ENCODE data around the gene MEI1. TPM values are rescaled to one million over a fixed set of nuclear protein-coding genes. Genes with fewer than 3 reads are reported as not detected.
A peak's percentile ranks its signal among the peaks of the same experiment; 100 is the strongest.

MEI1 gene
- total RNA-seq, 3 donors from 2014 or later = 1.3 to 12.1 (median 4.3) TPM

GRCh38 chr22:41844036-41844435, 144.7 kb downstream of the MEI1 start:
- H3K27ac ChIP-seq = peak overlapping the region; percentile 1 to 61

GRCh38 chr22:41844513-41844912, 145.2 kb downstream of the MEI1 start:
- no peaks in the 10 kb centered on the region for H3K9me3 ChIP-seq
- intact Hi-C loops (cut with DNase I; ENCODE audit: low total_unique reads) = no loop called here
- H3K27ac ChIP-seq = peak overlapping the region; percentile 61 to 74
- H3K4me1 ChIP-seq = peaks cover 0 to 3% of the 10 kb centered on the region in 2 donors
- peak in 1 of 2 donors; percentile 70 for DNase-seq (ENCODE audit: low spot score in 2 of 2)
- H3K4me3 ChIP-seq = no peak overlapping the region
- H3K27me3 ChIP-seq = no peaks in the 10 kb centered on the region
- TF ChIP-seq, protein P1, sequence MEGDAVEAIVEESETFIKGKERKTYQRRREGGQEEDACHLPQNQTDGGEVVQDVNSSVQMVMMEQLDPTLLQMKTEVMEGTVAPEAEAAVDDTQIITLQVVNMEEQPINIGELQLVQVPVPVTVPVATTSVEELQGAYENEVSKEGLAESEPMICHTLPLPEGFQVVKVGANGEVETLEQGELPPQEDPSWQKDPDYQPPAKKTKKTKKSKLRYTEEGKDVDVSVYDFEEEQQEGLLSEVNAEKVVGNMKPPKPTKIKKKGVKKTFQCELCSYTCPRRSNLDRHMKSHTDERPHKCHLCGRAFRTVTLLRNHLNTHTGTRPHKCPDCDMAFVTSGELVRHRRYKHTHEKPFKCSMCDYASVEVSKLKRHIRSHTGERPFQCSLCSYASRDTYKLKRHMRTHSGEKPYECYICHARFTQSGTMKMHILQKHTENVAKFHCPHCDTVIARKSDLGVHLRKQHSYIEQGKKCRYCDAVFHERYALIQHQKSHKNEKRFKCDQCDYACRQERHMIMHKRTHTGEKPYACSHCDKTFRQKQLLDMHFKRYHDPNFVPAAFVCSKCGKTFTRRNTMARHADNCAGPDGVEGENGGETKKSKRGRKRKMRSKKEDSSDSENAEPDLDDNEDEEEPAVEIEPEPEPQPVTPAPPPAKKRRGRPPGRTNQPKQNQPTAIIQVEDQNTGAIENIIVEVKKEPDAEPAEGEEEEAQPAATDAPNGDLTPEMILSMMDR (IDR thresholded peaks at IDR 0.05) = no peak
- peak in 1 of 3 donors; percentile 47 for TF ChIP-seq POLR2AphosphoS5 (IDR thresholded peaks at IDR 0.05)
- no peaks in the 10 kb centered on the region for H3K36me3 ChIP-seq

More at GRCh38 chr22:41844036-41844435, 144.7 kb downstream of the MEI1 start:
- DNase-seq (ENCODE audit: low spot score in 2 of 2) = no peak
- TF ChIP-seq, protein P1 (IDR thresholded peaks at IDR 0.05) = no peak
- TF ChIP-seq POLR2AphosphoS5 (IDR thresholded peaks at IDR 0.05) (no peak), POLR2A (IDR thresholded peaks at IDR 0.05) (no peak)
- Histone ChIP-seq H3K27me3 (no peaks in the 10 kb centered on the region), H3K36me3 (no peaks in the 10 kb centered on the region), H3K4me3 (no peak overlapping the region), H3K4me1 (peaks cover 0 to 3% of the 10 kb centered on the region in 2 donors), H3K9me3 (no peaks in the 10 kb centered on the region)
- intact Hi-C loops (cut with DNase I; ENCODE audit: low total_unique reads) = no loop called here

GRCh38 chr22:41845380-41846267, 146.3 kb downstream of the MEI1 start:
- H3K27me3 ChIP-seq = no peaks in the 10 kb centered on the region
- no peaks in the 10 kb centered on the region for H3K36me3 ChIP-seq
- no peak overlapping the region for H3K4me3 ChIP-seq
- peak overlapping the region; percentile 61 to 74 for H3K27ac ChIP-seq
- TF ChIP-seq, protein P1 (IDR thresholded peaks at IDR 0.05) = no peak
- no peak for TF ChIP-seq POLR2A (IDR thresholded peaks at IDR 0.05)
- no peak for DNase-seq (ENCODE audit: low spot score in 2 of 2)
- H3K9me3 ChIP-seq = no peaks in the 10 kb centered on the region
- intact Hi-C loops (cut with DNase I; ENCODE audit: low total_unique reads) = no loop called here
- peaks cover 0 to 3% of the 10 kb centered on the region in 2 donors for H3K4me1 ChIP-seq

DNA sequence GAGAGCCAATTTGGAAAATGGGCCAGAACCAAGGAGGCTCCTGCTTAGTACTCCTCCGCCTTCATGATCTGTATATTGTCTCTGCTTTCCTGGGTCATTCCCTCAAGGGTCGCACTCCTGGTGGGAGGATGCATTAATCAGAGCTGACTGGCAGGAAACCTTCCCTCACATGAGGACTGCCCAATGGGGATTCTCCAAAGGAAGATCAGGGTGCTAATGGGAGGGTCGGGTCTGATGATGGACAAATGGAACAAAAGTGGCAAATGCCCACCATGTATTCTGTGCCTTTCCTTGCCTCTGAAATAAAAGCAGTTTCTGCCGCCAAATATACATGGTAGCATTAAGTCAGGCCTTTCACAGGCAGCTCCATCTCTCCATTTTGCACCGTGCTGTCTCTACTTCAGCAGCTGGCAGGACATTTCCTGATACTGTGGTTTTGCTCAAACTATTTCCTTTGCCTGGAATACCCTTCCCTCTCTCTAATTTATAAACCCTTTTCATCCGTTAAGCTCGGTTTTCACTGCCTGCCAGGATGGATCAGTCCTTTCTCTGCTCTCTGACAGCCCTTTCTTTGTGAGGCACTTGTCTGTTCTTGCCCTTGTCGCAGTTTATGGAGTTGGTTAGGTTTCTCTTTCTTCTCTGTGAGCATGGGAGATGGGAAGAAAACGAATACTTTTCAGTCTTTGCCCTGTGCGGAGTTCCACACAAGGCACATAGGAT, 147.1 kb downstream of the MEI1 start:
- no peak overlapping the region for H3K4me3 ChIP-seq
- peak overlapping the region; percentile 24 to 61 for H3K27ac ChIP-seq
- H3K27me3 ChIP-seq = no peaks in the 10 kb centered on the region
- peaks cover 0 to 3% of the 10 kb centered on the region in 2 donors for H3K4me1 ChIP-seq
- TF ChIP-seq, protein P1 (IDR thresholded peaks at IDR 0.05) = no peak
- TF ChIP-seq POLR2A (IDR thresholded peaks at IDR 0.05) = no peak
- no peak for TF ChIP-seq POLR2AphosphoS5 (IDR thresholded peaks at IDR 0.05)
- intact Hi-C loops (cut with DNase I; ENCODE audit: low total_unique reads) = no loop called here
- no peak for DNase-seq (ENCODE audit: low spot score in 2 of 2)
- H3K9me3 ChIP-seq = no peaks in the 10 kb centered on the region
- no peaks in the 10 kb centered on the region for H3K36me3 ChIP-seq

DNA sequence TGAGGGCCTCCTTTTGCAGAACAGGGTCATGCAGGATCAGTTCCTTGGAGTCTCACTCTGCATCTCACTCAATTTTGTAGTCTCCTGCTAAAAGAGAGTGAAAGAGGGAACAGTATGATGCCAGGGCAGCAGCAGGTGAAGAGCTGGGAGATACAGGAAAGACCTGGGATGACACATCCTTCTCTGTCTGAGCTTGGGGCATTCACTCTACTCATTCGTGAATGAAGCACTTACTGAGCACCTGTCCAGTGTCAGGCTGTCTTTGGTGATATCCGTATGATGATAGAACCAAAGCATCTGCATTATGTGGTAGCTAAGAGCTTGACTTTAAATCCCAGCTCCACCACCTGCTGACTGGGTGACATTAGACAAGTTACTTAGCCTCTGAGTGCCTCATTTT, 148.0 kb downstream of the MEI1 start:
- TF ChIP-seq POLR2A (IDR thresholded peaks at IDR 0.05) (no peak), POLR2AphosphoS5 (IDR thresholded peaks at IDR 0.05) (no peak)
- TF ChIP-seq, protein P1 (IDR thresholded peaks at IDR 0.05) = no peak
- intact Hi-C loops (cut with DNase I; ENCODE audit: low total_unique reads) = no loop called here
- Histone ChIP-seq H3K4me1 (peaks cover 0 to 3% of the 10 kb centered on the region in 2 donors), H3K27me3 (no peaks in the 10 kb centered on the region), H3K36me3 (no peaks in the 10 kb centered on the region), H3K4me3 (no peak overlapping the region), H3K9me3 (no peaks in the 10 kb centered on the region), H3K27ac (no peak overlapping the region)
- no peak for DNase-seq (ENCODE audit: low spot score in 2 of 2)
